HL-60/S4 (cell line): ENCODE measurements around the gene POLL.

Source experiments
- in situ Hi-C: fragments of 300-500 bp; cut with MboI; formaldehyde crosslinking; loops from 2 replicates; pipeline ENCODE4 v1.14.3; 2022; ENCODE audit warnings: low sequenced_read_pairs

The POLL gene

DNA sequence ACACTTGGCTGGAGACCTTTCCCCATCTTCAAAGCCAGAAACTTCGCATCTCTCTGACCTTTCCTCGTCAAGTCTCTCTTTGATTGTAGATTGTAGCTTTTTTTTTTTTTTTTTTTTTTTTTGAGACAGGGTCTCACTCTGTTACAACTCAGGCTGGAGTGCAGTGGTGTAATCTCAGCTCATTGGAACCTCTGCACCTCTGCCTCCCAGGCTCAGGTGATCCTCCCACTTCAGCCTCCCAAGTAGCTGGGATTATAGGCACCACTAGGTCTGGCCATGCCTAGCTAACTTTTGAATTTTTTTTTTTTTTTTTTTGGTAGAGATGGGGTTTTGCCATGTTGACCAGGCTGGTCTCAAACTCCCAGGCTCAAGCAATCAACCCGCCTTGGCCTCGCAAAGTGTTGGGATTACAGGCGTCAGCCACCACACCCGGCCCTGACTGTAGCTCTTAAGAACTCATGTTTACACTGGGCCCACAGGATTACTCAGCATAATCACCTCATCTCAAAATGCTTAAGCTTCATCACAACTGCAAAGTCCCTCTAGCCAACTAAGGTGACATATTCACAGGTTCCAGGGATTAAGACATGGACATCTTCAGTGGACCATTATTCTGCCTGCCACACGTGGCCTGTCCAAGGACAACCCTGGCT lies 11.7 kb downstream of the POLL start:
- in situ Hi-C loops, result no loop called here

DNA sequence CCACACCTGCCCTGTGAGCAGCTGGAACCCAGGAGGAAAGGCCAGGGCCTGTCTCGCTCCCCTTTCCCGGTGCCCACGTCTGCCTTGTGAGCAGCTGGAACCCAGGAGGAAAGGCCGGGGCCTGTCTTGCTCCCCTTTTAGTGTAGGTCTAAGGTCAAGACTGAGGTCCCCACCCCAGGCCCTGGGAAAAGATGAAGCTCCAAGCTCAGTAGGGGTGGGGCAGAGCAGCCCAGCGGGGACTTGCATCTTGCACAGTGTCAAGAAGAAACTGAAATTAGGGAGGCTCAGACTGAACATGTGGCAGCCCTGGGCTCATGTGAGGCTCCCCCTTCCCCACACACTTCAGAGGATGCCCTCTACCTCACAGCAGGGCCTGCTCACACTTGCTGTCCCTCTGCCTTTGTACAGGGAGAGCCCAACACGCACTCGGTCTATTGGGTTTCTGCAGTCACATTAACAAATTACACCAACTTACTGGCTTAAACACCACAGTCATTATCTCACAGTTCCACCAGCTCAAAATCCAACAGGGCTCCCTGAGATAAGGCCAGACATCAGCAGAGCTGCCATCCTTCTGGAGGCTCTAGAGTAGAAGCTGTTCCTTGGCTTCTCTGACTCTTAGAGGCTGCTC lies 12.4 kb downstream of the POLL start:
- in situ Hi-C loops, result no loop called here

DNA sequence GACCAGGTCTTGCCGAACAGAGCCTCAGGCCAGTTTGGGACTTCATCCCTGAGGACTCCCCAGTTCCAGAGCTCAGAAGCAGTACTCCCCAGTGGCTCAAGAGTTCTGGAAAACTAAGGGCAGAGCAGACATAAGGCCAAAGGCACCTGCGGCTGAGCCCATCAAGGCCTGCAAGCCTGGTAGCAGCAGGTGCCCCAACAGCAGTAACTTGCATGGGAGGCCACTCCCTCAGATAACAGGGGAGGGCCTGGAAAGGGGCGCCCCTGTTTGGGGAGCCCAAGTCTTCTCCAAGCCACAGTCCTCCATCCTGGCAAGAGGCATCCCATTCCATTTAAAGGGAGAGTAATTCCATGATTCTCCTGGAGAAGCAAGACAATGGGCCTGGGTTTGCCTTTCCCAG lies 13.0 kb downstream of the POLL start:
- in situ Hi-C loops, result no loop called here

GRCh38 chr10:101573885-101574753 lies 13.9 kb downstream of the POLL start:
- in situ Hi-C loops, result loop anchor here (25.0 kb wide), 1 partner anchor 362 kb away; no protein-coding TSS in a partner anchor

DNA sequence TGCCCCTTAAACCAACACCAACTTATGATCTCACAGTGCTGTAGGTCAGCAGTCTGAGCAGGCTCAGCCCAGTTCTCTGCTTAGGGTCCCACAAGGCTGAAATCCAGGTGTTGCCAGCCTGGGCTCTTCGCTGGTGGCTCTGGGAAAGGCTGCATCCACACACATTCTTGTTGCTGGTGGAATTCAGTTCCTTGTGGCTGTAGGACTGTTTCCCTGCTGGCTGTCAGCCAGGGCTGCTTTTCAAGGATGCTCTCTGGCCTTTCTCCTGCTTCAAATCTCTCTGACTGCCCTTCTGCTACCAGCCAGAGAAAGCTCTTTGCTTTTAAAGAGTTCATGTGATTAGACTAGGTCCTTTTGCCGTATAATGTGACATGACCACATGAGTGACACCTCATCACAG lies 15.3 kb downstream of the POLL start:
- in situ Hi-C loops, result loop anchor here (25.0 kb wide), 1 partner anchor 360 kb away; no protein-coding TSS in a partner anchor

- in situ Hi-C loops, result loop anchor here (25.0 kb wide), 1 partner anchor 360 kb away; no protein-coding TSS in a partner anchor
These were observed 15.9 kb downstream of the POLL start for GRCh38 chr10:101572126-101572525.

DNA sequence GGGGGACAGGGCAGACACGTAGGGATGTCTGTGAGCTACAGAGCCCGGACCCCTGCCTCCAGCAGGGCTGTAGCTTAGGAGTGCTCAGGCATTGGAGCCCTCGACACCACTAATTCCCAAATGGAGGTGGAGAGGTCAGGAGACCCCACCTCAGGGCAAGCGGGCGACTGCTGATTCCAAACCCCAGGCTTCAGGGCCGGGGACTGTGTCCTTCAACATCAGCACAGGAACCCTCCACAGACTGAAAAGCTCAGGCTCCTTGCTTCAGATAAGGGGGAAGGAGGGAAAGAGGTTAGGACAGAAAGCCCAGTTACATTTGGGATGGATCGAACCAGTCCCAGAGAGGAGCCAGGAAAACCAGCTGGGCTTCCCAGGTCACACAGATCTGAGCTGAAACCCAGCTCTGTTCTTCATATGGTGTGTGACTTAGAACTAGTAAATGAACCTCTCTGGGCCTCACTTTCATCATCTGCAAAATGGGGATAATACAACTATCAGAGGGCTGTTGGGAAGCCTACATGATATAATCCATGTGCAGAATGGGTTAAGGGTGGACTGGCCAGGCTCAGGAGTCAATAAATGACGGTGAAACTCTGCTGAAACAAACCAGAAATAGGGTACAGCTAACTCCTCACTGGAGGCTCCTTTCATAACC lies 16.7 kb downstream of the POLL start:
- in situ Hi-C loops, result loop anchor here (25.0 kb wide), 1 partner anchor 359 kb away; no protein-coding TSS in a partner anchor

GRCh38 chr10:101570428-101571270 lies 17.4 kb downstream of the POLL start:
- in situ Hi-C loops, result loop anchor here (25.0 kb wide), 1 partner anchor 358 kb away; no protein-coding TSS in a partner anchor

DNA sequence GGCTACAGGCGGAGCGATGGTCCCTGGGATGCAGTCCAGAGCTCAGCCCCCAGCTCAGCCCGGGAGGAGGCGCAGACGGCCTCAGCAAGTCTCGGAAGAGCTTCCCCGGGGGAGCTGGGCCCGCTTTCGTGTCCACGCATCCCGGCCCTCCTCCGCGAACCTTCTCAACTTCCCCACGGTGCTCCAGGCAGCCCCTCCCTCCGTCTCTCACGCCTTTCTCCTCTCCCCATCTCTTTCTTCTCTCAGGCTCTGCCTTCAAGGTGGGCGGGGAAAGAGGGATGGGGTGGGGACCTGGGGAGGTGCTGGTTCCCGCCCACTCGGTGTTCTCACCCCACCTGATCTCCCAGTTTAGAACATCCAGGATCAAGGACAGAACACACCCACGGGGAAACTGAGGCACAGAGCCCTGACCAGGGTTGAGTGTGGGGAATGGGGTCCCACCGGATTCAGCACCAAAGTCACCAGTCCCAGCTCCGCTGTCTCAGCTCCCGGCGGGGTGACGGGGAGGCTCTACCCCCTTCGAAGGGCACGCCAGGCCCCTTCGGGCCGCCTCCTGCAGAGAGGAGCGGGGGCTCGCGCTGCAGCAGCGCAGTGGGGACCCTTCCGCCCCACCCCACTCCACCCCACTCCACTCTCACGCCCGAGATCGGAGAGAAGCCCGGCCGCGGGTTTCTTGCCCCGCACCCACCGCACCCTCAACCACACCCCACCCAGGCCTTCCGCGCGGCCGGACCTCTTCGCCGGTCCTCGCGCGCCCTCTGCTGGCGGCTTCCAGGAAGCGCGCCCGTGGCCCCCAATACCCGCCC lies 18.2 kb downstream of the POLL start:
- in situ Hi-C loops, result loop anchor here (25.0 kb wide), 1 partner anchor 358 kb away; no protein-coding TSS in a partner anchor

GRCh38 chr10:101569323-101569621 lies 18.8 kb downstream of the POLL start:
- in situ Hi-C loops, result loop anchor here (25.0 kb wide), 1 partner anchor 357 kb away; no protein-coding TSS in a partner anchor

DNA sequence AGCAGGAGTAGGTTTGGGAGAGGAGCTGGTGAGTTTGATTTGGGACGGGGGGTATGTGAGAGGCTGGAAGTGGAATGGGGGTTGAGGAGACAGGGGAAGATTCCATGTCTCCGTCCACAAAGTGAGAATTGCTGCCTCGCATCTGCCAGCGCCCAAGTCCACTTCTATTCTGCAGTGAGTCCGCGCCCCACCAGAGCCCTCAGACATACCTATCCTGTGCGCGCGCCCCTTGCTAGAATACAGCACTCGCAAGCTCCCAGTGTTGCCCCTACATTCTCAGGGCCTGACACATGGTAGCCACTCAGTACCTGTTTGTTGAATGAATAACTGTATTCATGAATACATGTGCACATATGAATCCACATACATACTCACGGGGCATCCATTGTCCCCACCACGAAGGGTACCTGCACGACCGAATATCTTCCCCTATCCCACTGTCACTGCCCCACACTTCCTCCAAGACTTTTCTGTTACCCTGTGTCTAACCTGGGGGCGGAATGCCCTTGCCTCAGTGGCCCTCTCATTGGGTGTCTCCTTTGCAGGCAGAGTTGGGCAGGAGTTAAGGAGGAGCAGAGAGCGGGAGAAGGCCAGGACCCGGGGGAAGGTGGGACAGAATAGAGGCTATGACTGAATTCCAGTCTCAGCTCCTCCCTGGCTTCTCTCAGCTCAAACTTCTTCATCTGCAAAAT lies 19.9 kb downstream of the POLL start:
- in situ Hi-C loops, result loop anchor here (25.0 kb wide), 1 partner anchor 356 kb away; no protein-coding TSS in a partner anchor

GRCh38 chr10:101567165-101568006 lies 20.7 kb downstream of the POLL start:
- in situ Hi-C loops, result loop anchor here (25.0 kb wide), 1 partner anchor 355 kb away; no protein-coding TSS in a partner anchor

- in situ Hi-C loops, result loop anchor here (25.0 kb wide), 1 partner anchor 354 kb away; no protein-coding TSS in a partner anchor
These were observed 21.5 kb downstream of the POLL start for GRCh38 chr10:101566333-101567164.

DNA sequence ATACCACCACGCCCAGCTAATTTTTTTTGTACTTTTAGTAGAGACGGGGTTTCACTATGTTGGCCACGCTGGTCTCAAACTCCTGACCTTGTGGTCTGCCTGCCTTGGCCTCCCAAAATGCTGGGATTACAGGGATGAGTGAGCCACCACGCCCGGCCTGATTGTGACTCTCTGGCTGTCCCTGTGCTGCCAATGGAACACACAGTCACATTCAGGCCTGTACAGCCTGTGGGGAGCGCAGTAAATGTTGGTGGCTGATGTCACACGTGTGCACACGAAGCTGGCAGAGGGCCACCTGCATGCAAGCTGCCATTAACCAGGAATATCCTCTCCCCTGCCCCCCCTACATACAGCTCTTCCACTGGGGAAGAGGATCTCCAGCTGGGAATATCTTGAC lies 22.1 kb downstream of the POLL start:
- in situ Hi-C loops, result loop anchor here (25.0 kb wide), 1 partner anchor 354 kb away; no protein-coding TSS in a partner anchor

- in situ Hi-C loops, result loop anchor here (25.0 kb wide), 1 partner anchor 353 kb away; no protein-coding TSS in a partner anchor
These were observed 22.6 kb downstream of the POLL start for GRCh38 chr10:101565370-101565900.

DNA sequence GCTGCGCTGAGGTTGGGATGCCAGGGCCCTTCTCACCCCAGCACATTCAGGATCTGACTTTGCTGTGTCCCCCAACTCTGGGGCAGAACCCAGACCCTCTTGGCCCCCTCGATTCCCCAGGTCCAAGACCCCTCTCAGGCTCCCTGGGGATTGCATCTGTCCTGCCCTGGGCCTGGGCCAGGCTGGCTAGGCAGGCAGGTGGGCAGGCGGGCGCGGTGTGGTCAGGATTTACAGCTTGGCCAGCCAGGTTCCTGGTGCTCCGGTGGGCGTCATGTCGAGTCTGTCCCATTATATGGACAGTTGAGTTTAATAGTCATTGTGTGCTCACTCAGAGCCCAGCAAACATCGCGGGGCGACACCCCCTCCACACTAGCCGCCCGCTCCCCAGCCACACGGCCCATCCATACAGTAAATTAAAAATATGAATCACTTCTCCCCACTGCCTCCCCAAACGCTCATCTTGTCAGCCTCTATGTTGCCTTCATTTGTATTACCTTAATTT lies 23.5 kb downstream of the POLL start:
- in situ Hi-C loops, result loop anchor here (25.0 kb wide), 1 partner anchor 352 kb away; no protein-coding TSS in a partner anchor
